Measurements from ENCODE around the gene PTGFRN. TPM values are rescaled to one million over a fixed set of nuclear protein-coding genes. Genes with fewer than 3 reads are reported as not detected.

PTGFRN gene
- total RNA-seq, 4 donors from 2014 or later = 64.5 to 92.0 (median 83.9) TPM

DNA sequence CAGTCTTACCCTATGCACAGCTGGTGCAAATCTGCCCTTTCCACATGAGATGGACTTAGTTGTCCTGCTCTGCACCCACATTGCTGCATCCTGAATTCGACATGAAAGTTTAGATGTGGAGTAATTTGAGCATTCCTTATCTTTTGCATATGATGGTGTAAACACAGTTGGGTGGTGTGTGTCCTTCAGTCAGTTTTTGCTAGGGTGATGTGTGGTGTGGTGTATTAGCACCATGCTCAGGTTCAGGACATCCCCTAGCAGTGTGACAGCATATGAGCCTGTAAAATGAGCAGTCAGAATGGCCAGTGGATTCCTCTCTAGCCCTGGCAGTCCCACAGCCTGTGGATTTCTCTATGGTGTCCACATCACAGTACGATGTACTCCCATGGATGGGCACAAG, 49.3 kb downstream of the PTGFRN start:
- TF ChIP-seq POLR2A (IDR thresholded peaks at IDR 0.05) (no peak), POLR2AphosphoS5 (IDR thresholded peaks at IDR 0.05) (no peak), EP300 (IDR thresholded peaks at IDR 0.05) (no peak), CTCF (IDR thresholded peaks at IDR 0.05) (no peak)
- H3K4me3 ChIP-seq = no peak overlapping the region
- no peaks in the 10 kb centered on the region for H3K4me1 ChIP-seq
- H3K27ac ChIP-seq = no peak overlapping the region
- no peaks in the 10 kb centered on the region for H3K27me3 ChIP-seq
- peaks cover 30% of the 10 kb centered on the region for H3K36me3 ChIP-seq
- no peak for DNase-seq (ENCODE audit: low spot score in 2 of 2)
- H3K9me3 ChIP-seq = no peaks in the 10 kb centered on the region
- 79% methylated on average over 2 of the region's 2 CpGs for WGBS

GRCh38 chr1:116961606-116962005, 51.9 kb downstream of the PTGFRN start:
- TF ChIP-seq POLR2AphosphoS5 (IDR thresholded peaks at IDR 0.05) (no peak), POLR2A (IDR thresholded peaks at IDR 0.05) (no peak), CTCF (IDR thresholded peaks at IDR 0.05) (no peak), EP300 (IDR thresholded peaks at IDR 0.05) (no peak)
- Histone ChIP-seq H3K4me1 (no peaks in the 10 kb centered on the region), H3K27ac (no peak overlapping the region), H3K4me3 (no peak overlapping the region), H3K27me3 (no peaks in the 10 kb centered on the region), H3K9me3 (no peaks in the 10 kb centered on the region), H3K36me3 (peaks cover 40% of the 10 kb centered on the region)
- no peak for DNase-seq (ENCODE audit: low spot score in 2 of 2)
- WGBS = 96% methylated on average over 6 of the region's 6 CpGs

DNA sequence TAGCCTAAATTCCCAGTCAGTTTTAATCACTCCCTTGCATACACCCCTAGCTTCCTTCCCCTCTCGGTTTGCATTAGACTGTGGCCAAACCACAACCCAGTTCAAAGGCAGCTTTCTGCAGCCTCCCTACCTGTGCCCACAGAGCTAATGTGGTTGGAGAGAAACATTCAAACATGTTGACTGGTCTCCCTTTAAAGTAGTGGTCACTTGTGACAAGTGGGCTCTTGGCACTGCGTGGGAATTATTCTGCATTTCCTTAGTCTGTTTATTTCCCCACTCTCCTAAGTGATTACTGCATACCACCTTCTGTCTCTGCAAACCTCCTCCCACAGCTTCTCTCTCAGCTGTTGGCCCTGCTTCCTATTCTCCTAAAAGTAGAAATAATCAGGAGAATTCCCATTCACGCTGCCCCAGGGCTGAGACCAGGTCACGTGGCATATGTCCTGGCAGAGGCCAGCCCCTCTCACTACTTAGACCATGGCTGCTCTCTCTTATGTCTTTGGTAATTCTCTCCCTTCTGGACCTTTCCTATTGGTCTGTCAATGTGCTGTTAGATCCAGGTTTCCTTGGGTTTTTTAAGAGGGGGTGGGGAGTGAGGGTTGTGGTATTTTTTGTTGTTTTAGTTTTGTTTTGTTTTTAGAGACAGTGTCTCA, 53.4 kb downstream of the PTGFRN start:
- Histone ChIP-seq H3K4me1 (no peaks in the 10 kb centered on the region), H3K9me3 (no peaks in the 10 kb centered on the region), H3K27ac (no peak overlapping the region), H3K4me3 (no peak overlapping the region), H3K36me3 (peaks cover 46% of the 10 kb centered on the region), H3K27me3 (no peaks in the 10 kb centered on the region)
- TF ChIP-seq POLR2A (IDR thresholded peaks at IDR 0.05) (no peak), CTCF (IDR thresholded peaks at IDR 0.05) (no peak), EP300 (IDR thresholded peaks at IDR 0.05) (no peak), POLR2AphosphoS5 (IDR thresholded peaks at IDR 0.05) (no peak)
- WGBS = 70% methylated on average over 4 of the region's 4 CpGs
- no peak for DNase-seq (ENCODE audit: low spot score in 2 of 2)

GRCh38 chr1:116966791-116967190, 57.1 kb downstream of the PTGFRN start:
- Histone ChIP-seq H3K9me3 (no peaks in the 10 kb centered on the region), H3K4me1 (peaks cover 3% of the 10 kb centered on the region), H3K4me3 (no peak overlapping the region), H3K36me3 (peaks cover 37% of the 10 kb centered on the region), H3K27me3 (no peaks in the 10 kb centered on the region), H3K27ac (no peak overlapping the region)
- 94% methylated on average over 11 of the region's 11 CpGs for WGBS
- DNase-seq (ENCODE audit: low spot score in 2 of 2) = no peak
- TF ChIP-seq CTCF (IDR thresholded peaks at IDR 0.05) (no peak), POLR2AphosphoS5 (IDR thresholded peaks at IDR 0.05) (no peak), POLR2A (IDR thresholded peaks at IDR 0.05) (no peak), EP300 (IDR thresholded peaks at IDR 0.05) (no peak)

- TF ChIP-seq EP300 (IDR thresholded peaks at IDR 0.05) = no peak
- TF ChIP-seq POLR2AphosphoS5 (IDR thresholded peaks at IDR 0.05) = no peak
- TF ChIP-seq CTCF (IDR thresholded peaks at IDR 0.05) = no peak
- TF ChIP-seq POLR2A (IDR thresholded peaks at IDR 0.05) = no peak
- Histone ChIP-seq H3K4me3 (no peak overlapping the region), H3K4me1 (peaks cover 12% of the 10 kb centered on the region), H3K27ac (no peak overlapping the region), H3K27me3 (no peaks in the 10 kb centered on the region), H3K9me3 (no peaks in the 10 kb centered on the region), H3K36me3 (peaks cover 18% of the 10 kb centered on the region)
- 64% methylated on average over 3 of the region's 3 CpGs for WGBS
- DNase-seq (ENCODE audit: low spot score in 2 of 2) = no peak
Observed at GRCh38 chr1:116968724-116969123, 59.0 kb downstream of the PTGFRN start.
